NCI-H2081 (cell line): ENCODE data around the gene CABP2.
"Not testable (repeated sequence)": the region's sequence is repeated elsewhere in the genome, so short reads cannot be mapped to it uniquely, and the experiment has no call there.

Experiments used
- DNase-seq, 2 experiments: peaks; one replicate each; lab custom pipeline; 2025; lab: John Stamatoyannopoulos, UW

The CABP2 gene

DNA sequence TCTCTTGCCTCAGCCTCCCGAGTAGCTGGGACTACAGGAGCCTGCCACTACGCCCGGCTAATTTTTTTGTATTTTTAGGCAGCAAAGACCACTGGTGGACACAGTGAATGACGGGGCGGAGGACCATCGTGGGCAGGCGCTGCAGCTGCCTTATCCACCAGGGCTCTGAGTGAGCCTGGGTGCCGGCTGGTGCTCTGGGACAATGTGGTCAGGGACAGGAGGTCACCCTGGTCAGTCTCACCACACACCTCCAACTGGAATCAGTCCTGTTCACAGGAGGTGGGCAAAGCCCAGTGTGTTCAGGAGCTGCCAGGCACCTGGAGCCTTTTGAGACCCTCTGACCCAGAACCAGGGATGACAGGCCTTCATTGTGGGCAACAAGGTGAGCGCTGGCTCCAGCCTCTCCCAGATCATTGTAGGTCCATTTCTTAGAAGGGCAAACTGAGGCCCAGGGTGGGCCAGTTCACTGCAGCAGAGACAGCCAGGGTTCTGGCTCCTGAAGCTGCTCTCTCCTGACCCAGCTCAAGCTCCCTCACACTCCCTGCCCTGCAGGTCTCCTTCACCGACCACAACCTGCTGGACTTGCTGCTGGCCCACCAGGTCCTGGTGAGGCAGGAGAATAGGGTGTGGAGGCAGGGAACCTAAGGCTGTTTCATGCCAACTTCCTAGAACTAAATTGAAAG lies 15.7 kb upstream of the CABP2 start:
- no peak for DNase-seq

GRCh38 chr11:67538306-67538705 lies 15.1 kb upstream of the CABP2 start:
- DNase-seq, result no peak

DNA sequence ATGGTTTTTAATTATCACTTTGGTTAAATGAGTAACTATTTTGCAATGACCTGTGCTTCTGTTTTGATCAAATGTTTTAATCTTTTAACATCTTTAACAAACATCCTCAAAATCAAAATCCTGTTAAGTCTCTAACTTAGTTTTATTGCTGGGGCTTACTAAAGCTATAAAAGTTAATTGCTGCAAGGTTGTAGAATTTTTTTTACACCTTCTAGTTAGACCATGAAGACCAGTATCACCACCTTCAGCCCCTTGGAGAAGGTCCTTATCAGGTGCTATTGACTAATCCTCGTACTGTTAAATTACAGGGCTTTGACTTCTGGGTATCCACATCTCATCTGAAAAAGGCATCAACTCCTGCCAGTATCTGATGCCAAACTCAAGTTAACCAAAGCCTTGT lies 12.3 kb upstream of the CABP2 start:
- no peak for DNase-seq

GRCh38 chr11:67534070-67534679 lies 10.9 kb upstream of the CABP2 start:
- no peak for DNase-seq

DNA sequence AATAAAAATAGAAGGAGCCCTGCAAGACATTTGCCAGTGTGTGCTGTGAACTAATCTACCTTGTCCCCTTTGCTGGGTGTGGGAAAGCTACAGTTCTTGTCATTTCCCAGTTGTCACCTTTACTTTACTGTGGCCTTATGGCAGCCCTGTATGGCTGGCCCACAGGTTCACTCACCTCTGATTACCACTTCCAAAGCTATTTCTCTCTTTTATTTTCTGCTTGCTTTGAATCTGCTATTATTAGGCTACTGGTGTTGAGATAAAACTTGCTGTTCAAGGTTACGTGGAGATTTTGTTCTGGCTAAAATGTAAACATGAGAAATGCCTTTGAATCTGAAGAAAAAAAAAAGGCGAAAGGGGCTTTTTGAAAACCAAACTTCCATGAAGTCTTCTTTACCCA lies 9.6 kb upstream of the CABP2 start:
- DNase-seq, result no peak

- DNase-seq, result no peak
Measured at GRCh38 chr11:67530282-67530592, 7.0 kb upstream of the CABP2 start.

DNA sequence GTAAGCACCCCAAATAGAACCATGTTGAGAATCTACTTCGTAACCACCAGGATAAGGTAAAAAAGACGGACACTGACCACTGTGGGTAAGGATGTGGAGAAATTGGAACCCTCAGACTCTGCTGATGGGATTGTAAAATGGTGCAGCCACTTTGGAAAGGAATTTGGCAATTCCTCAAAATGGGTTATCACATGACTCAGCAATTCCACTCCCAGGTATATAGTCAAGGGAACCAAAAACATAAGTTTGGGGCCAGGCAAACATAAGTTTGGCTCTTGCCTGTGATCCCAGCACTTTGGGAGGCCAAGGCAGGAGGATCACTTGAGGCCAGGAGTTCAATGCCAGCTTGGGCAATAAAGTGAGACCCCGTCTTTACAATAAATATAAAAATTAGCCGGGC lies 5.1 kb upstream of the CABP2 start:
- DNase-seq, result no peak

- no peak for DNase-seq
Measured at GRCh38 chr11:67525275-67525976, 2.2 kb upstream of the CABP2 start.

DNA sequence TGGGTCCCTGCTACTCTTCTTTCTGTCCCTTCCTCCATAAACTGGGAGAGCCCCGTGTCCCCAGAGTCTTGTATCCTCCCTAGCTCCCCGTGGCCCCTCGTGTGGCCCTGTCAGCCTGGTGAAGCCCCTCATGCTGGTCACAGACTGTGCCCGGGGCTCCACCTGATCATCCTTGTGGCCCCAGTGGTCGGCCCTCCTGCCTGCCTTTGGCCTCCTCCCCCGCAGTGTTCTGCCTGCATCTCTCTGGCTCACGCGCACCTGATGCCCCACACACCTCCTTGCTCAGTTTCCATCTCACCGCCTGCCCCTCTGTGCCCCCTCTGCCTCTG lies 1.2 kb upstream of the CABP2 start:
- DNase-seq, result no peak

DNA sequence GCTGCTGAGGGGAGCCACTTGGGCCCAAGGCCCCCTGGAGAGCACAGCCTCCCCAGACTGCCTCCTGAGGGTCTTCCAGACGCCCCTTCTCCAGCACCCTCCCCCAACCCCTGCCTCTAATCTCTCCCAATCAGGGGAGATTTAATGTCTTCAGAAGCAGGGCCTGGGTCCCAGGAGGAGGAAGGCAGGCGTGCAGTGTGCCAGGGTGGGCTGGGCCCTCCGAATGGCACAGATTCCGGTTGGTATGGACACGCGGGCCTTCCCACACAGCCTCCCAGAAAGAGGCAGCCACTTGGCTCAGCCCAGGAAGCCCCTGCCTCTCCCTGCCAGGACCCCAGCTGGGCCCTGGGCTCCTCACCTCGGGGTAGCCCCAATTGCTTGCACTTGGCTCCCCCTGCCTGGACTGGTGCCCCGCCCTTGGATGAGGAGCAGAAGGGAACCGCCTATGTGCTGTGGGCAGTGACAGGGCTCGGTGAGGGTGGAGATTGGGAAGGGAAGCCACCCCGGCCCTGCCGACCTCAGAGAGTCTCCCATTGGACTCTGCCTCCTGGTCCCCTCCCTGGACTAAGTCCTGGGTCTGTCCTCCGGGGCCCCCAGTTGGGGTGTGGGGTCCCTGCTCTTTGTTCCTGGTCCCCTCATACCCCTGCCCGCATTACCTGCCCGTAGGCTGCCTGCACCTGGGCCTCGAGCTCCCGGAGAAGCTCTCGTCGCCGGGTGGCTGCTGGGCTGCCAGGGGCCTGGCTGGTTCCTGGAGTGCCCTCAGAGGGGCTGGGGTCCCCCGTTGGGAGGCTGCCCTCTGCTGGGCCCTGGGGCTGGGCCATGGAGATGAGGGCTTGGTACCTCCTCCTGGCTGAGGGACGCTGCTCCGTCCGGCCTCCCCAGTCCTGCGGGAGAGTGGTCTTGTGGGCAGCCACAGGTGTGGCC lies 572 bp upstream of the CABP2 start:
- no peak for DNase-seq

- DNase-seq, result no peak
Measured at GRCh38 chr11:67522338-67522737, 908 bp downstream of the CABP2 start.

- DNase-seq, result no peak
Measured at GRCh38 chr11:67521924-67522323, 1.3 kb downstream of the CABP2 start.

- no peak for DNase-seq
Measured at GRCh38 chr11:67520856-67521824, 2.1 kb downstream of the CABP2 start.

DNA sequence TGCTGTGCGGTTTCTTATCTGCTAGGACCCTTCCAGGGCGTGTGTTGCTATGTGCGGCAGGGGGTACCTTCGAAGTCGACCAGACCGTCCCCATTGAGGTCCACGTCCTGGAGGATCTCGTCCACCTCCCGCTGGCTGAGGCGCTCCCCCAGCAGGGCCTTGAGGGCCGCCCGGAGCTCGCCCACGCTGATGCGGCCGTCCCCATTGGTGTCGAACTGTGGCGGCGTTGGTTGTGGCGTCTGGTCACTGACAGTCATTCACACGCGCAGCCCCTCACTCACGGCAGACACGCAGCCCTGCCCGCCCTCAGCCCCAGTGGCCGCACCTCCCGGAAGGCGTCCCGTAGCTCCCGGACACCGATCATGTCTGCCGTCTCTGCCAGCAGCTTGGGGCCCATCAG lies 3.5 kb downstream of the CABP2 start:
- DNase-seq, result no peak

DNA sequence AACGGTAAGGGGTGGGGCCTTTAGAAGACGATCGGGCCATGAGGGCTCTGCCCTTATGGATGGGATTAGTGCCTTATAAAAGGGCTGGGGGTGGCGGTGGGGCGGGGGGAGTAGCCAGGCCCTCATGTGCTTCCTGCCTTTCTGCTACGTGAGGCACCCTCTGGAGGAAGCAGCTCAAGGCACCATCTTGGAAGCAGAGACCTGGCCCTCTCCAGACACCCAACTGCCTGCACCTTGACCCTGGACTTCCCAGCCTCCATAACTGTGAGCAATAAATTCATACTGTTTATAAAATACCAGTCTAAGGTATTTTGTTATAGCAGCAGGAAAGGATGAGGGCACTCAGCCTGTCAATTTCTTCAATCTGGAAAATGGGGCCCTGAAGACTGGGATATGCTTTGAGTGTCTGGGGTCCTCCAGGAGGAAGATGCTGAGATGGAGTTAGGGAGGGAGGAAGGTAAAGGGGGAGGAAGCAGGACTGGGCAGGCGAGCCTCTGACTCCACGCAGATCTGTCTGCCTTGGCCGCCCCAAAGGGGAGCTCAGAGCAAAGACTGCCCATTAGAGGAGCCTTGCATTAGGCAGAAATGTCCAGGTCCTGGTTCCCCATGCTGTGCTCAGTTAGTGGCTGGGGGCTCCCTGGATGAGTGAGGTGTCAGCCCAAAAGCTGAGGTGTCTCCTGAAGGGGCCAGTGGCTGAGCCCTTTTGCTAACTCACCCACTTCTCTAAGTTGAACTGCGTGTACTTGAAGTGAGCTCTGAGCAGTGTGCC lies 5.3 kb downstream of the CABP2 start:
- DNase-seq, result no peak

- DNase-seq, result no peak
Measured at GRCh38 chr11:67516806-67517205, 6.4 kb downstream of the CABP2 start.

DNA sequence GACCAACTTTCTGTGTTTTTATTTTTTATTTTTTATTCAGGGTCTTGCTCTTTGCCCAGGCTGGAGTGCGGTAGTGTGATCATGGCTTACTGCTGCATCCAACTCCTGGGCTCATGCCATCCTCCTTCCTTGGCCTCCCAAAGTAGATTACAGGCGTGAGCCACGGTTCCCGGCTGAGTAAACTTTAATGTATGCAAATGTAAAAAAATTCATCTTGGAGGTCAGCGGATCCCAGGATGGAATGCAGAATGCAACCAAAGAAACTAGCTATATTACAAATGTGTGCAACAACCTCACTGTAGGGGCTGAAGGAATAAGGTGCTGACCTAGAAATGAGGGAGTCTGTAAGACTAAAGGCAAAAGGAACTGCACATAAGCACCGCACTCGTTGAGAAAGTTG lies 9.1 kb downstream of the CABP2 start:
- no peak for DNase-seq

GRCh38 chr11:67511558-67511957 lies 11.7 kb downstream of the CABP2 start:
- not testable (repeated sequence) for DNase-seq

DNA sequence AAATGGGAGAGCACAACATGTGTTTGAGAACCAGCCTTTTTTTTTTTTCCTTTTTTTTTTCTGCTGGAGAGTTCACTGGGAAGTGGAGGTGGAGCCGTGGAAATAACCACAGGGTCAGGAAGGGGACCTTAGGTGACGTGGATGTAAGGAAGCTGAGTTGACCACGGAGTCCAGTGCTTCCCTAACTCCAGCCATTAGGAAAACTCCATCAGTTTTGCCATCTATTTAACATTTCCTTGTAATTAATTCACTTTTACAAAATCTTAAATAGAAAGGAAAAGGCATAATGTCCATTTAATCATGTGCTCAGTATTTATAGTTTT lies 13.3 kb downstream of the CABP2 start:
- DNase-seq, result no peak

- DNase-seq, result peak; percentile 95
Measured at GRCh38 chr11:67508486-67509121, 14.6 kb downstream of the CABP2 start.
